PC-9 (cell line): ENCODE results near the gene REEP3.
"Not testable (repeated sequence)": the region's sequence is repeated elsewhere in the genome, so short reads cannot be mapped to it uniquely, and the experiment has no call there.

ENCODE experiments used
- CTCF ChIP-seq: fragments of 200-600 bp; sonication (generic); conservative IDR thresholded peaks from 2 replicates; pipeline ENCODE4 v1.6.1; 2017; ENCODE audit warnings: mixed run types, antibody characterized with exemption, mild to moderate bottlenecking, moderate library complexity
- EZH2 ChIP-seq: fragments of 200-600 bp; sonication (generic); IDR thresholded peaks from 2 replicates; pipeline ENCODE4 v1.8.0; 2017; ENCODE audit warnings: antibody characterized with exemption, low read depth

GRCh38 chr10:63500551-63500950 is 20.6 kb upstream of the REEP3 start:
- TF ChIP-seq CTCF, EZH2: not testable (repeated sequence)
